Cardiac fibroblast (primary cell): ENCODE data around the gene TPD52L2.

Experiments used
- DNase-seq, 2 donors: peaks; one replicate each; pipeline versions ENCODE4 v3.0.0 to v3.0.0-alpha.2; 2010; ENCODE audit warnings: low read depth in 2 of 2
- H3K4me3 ChIP-seq, 2 donors: replicated peaks in 1 of 2; 1 replicate in 1 of 2; 2 replicates in 1 of 2; pipeline ENCODE4 v1.5.1; 2011; ENCODE audit warnings: low read depth in 2 of 2, low read length in 2 of 2, mild to moderate bottlenecking in 2 of 2, moderate library complexity in 1 of 2
- TF ChIP-seq, protein P1 (sequence below): IDR thresholded peaks from one replicate; pipeline ENCODE4 v1.5.1; 2011; ENCODE audit warnings: low read depth, mild to moderate bottlenecking, low read length, inconsistent platforms

The TPD52L2 gene

DNA sequence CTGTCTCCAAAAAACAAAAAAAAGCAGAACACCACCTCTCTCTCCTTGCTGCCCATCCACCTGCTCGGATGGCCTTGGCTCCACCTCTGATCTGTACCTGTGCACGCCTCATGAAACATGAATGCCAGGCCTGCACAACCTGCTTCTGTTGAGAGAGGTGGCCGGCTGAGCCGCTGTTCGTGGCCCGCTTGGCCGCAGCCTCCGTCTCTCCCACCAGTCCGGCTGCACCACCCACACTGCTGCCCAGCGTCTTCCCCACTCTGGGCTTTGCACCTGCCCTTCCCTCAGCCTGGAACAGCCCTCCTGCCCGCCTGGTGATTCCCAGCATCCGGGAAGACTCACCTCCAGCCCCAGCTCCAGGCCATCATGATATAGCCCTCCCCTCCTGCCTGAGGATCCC is 21.8 kb upstream of the TPD52L2 start:
- DNase-seq, result no peak
- TF ChIP-seq, protein P1, sequence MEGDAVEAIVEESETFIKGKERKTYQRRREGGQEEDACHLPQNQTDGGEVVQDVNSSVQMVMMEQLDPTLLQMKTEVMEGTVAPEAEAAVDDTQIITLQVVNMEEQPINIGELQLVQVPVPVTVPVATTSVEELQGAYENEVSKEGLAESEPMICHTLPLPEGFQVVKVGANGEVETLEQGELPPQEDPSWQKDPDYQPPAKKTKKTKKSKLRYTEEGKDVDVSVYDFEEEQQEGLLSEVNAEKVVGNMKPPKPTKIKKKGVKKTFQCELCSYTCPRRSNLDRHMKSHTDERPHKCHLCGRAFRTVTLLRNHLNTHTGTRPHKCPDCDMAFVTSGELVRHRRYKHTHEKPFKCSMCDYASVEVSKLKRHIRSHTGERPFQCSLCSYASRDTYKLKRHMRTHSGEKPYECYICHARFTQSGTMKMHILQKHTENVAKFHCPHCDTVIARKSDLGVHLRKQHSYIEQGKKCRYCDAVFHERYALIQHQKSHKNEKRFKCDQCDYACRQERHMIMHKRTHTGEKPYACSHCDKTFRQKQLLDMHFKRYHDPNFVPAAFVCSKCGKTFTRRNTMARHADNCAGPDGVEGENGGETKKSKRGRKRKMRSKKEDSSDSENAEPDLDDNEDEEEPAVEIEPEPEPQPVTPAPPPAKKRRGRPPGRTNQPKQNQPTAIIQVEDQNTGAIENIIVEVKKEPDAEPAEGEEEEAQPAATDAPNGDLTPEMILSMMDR, result no peak
- no peak overlapping the region for H3K4me3 ChIP-seq

DNA sequence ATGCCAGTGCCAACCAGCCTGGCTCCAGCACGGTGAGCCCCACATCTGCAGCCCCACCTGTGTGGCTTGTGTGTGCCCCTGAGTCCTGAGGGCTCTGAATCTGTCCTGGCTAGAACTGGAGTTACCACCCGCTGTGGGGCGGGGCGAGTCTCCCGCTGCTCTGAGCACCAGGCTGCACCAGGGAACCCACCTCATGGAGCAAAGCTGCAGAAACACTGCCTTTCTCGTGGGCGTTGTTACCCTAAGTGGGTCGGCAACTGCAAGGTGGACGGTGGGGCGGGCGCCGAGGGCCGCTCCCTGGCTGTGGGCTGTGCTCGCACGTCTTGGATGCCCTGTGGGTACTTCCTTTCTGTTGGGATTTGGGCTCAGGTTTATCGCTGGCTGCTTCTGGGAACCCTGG is 21.3 kb upstream of the TPD52L2 start:
- TF ChIP-seq, protein P1, result no peak
- DNase-seq, result no peak
- H3K4me3 ChIP-seq, result no peak overlapping the region

DNA sequence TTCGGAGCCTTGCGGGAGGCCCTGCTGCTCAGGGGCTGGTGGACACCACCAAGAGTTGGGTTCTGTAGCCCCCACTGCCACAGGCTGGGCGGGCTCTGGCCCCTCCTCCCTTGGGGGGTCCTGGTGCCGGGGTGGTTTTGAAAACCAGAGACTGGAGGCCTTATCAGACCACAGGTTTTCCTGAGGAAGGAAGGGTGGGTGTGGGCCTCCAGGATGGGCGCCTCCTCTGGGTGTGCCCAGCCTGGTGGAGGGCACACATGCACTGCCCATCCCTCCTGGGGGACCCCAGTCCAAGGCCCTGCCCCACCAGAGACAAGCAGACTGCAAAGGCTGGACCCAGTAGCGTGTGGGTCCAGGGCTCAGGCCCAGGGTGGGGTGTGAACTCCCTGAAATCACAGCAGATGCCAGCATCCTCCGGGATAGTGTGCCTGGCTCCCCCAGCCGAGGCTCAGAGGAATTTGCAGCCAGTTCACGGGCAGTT is 20.5 kb upstream of the TPD52L2 start:
- no peak overlapping the region for H3K4me3 ChIP-seq
- no peak for DNase-seq
- TF ChIP-seq, protein P1, result no peak

DNA sequence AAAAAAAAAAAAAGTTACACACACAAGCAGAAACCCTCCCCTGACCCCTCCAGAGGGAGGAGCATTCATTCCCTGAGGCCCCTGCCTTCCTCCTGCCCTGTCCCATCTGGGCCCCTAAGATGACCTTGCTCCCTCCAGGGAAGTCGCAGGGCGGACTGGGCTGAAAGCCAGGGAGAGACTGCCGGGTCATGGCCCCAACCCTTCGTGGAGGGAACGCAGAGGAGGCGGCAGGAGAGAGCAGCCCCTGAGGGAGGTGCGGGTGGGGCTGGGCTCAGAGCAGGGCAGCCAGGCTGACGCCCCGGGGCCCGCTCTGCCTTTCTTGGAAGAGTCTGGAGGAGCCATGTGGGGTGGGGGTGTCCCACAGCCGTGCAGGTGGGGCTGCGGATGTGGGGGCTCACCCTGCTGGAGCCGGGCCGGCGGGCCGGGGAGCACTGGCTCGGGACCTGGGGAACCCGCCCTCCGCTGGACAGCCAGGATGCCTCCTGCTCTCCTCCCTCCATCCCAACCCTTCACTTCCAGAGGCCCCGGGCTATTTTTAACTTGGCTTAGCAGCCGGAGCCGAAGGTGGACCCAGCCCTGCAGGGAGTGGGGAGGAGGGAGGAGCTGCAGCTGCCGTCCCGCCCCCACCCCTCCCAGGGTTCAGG is 18.8 kb upstream of the TPD52L2 start:
- peak overlapping the region in 1 of 2 donors; percentile 3 for H3K4me3 ChIP-seq
- peak in 1 of 2 donors; percentile 68 for DNase-seq
- TF ChIP-seq, protein P1, result no peak

DNA sequence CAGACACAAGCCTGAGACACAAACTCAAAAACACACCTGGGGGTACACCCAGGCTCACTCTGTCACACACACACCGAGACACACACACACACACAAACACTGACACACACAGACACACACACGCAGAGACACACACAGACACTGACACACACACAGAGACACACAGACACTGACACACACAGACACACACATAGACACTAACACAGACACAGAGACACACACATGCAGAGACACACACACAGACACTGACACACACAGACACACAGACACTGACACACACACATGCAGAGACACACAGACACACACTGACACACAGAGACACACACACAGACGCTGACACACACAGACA is 18.2 kb upstream of the TPD52L2 start:
- TF ChIP-seq, protein P1, result no peak
- no peak overlapping the region for H3K4me3 ChIP-seq
- DNase-seq, result no peak

DNA sequence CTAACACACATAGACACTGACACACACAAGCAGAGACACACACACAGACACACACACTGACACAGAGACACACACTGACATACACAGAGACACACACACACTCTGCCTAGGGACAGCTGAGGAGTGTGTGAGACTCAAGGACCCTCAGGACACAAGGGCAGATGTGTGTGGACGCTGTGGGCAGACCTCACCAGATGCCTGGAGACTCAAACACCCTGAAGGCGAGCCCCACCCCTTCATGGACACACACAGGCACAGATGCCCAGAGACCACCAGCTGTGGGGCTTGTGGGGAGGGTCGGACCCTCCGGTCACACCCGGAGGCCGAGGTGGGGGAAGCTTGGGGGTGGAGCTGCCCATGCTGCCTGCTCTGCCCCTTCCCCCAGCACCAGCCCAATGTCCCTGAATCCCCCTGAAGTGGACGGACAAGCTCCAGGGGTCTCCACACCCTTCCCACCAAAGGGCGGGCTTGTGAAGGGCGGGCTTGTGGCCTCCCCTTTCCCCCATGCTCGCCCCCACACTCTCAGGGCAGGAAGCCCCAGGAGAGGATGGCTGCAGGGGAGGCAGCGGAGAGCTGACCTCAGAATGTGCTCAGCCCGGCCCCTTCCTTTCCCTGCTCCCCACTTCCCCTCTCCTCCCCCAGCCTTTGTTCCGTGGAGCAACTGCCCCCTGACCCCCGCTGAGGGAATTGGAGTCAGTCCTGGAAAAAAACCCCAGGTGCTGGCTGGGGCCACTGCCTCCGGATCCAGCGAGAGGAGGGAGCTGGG is 17.6 kb upstream of the TPD52L2 start:
- H3K4me3 ChIP-seq, result no peak overlapping the region
- TF ChIP-seq, protein P1, result no peak
- DNase-seq, result peak in 1 of 2 donors; percentile 53
